D721Med (cell line): Measurements from ENCODE around the gene SNRNP25.

Experiments used
- DNase-seq: peaks from one replicate; pipeline ENCODE4 v3.0.0; 2011; ENCODE audit warnings: low spot score; ENCODE audit not compliant: insufficient read length
- FAIRE-seq: peaks from 2 replicates; lab custom pipeline; 2011; peaks lifted over from hg19 to GRCh38; lab: Jason Lieb, UNC
- CTCF ChIP-seq: IDR thresholded peaks from 2 replicates; pipeline ENCODE4 v1.5.1; 2012; ENCODE audit warnings: mild to moderate bottlenecking, control low read depth; ENCODE audit not compliant: insufficient read depth; ENCODE audit errors: missing control alignments

The SNRNP25 gene

DNA sequence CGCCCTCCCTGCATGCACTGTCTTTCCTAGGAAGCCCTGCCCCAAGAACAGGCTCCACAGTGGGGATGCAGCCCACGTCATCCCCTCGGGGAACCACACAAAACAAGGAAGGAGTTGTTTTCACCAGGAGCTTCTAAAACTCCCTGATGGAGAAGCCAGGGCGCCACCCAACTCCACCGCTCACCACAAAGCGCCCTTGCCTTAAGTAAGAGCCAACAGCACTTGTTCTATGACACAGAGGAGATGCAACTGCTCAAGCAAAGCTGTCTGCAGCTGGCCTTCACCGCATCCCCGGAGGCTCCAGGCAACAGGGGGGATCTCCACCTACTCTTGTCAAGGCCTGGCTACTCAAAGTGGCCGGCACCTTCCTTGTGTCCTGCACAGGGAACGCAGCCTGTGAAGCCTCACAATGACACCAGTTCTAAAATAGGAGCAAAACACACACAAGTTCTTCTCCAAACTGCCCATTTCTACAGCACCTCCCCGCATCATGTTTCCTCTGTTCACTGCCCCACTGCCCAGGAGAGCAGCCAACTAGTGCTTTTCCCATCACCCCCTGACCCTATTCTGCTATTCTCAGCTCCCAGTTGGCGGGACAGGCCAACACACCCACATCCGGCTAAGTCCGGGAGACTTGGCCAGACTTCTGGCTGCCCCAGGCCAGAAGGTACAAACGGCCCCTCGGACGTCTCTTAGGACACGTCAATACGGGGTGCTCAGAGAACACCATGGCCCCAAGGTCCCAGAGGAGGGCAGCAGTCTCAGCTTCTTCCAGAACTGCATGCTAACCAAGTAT is 48.6 kb downstream of the SNRNP25 start:
- DNase-seq (no peak), FAIRE-seq (no peak)
- no peak for TF ChIP-seq CTCF

- TF ChIP-seq CTCF: no peak
- DNase-seq: no peak
- FAIRE-seq: no peak
These were observed 50.7 kb downstream of the SNRNP25 start for GRCh38 chr16:104355-104754.

- DNase-seq (no peak), FAIRE-seq (no peak)
- TF ChIP-seq CTCF: no peak
These were observed 51.3 kb downstream of the SNRNP25 start for GRCh38 chr16:104928-105327.

GRCh38 chr16:105521-105920 is 51.9 kb downstream of the SNRNP25 start:
- FAIRE-seq: no peak
- no peak for TF ChIP-seq CTCF
- no peak for DNase-seq

DNA sequence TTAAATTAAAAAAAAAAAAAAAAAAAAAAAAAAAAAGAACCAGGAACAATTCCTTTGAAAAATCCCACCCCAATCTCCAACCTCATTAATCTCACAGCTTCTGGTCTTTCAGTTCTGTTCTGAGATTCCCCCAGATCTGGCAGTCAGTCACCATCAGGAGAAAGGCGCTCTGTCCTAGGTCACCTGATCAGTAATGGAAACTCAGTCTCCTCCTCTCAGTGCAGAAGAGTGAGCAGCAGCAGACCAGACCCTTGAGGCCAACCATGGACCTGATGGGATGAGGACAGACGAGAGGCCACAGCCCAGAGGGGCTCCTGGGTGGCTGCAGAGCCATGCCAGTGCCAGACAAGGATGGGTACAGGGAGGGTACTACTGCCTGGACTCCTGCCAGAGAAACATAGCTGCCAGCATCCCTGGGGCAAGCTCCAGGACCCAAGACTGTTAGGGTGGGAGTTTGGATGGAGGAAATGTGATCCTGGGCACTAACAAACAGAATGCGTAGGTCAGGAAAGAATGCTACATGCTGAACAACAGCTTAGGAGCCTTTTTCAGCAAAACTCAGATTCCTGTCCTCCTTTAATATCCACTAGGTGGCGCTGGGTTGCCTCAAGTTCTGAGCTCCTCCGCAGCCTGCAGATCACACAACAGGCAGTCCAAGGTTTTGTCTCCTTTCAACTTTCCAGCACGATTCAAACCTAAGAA is 53.1 kb downstream of the SNRNP25 start:
- FAIRE-seq: peak; percentile 16
- peak; percentile 92 for TF ChIP-seq CTCF
- DNase-seq: peak; percentile 65
